Stimulated activated CD8-positive, alpha-beta memory T cell treated with anti-CD3 and anti-CD28 coated beads, Interleukin-7, amount 100 ng/mL, for 48 hours (primary cell): ENCODE results near the gene ICE2.
A peak's percentile ranks its signal among the peaks of the same experiment; 100 is the strongest.

Source experiments
- DNase-seq, 2 donors: peaks; one replicate each; pipeline ENCODE4 v3.0.0-alpha.2; 2020; ENCODE audit warnings: low read depth in 1 of 2; ENCODE audit errors: extremely low read depth in 1 of 2

The ICE2 gene

DNA sequence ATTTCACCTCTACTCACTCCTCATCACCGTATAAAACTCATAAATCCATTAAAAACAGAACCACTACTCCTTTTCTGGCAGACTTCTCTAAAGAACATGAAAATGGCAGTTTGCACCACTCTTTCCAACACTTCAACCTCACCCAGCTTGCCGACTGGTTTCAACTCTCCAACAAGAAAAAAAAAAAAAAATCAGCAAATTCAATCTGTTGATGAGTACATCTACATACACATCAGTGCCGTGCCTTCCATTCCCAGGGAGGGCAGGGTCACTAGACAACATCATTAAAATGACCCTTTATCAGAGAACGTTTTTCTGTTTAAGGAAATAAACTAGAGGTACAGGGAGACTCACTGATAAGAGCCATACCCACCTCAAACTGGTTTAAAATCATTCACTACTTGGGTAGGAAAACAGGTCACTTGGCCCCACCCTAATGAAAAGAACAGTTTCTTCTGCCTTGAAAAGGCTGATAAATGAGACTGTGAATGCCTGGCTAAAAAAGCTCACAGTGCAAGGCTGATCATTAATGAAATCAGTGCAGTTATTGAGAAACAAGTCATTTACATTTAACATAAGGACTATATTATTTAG, 87.1 kb downstream of the ICE2 start:
- DNase-seq = no peak

DNA sequence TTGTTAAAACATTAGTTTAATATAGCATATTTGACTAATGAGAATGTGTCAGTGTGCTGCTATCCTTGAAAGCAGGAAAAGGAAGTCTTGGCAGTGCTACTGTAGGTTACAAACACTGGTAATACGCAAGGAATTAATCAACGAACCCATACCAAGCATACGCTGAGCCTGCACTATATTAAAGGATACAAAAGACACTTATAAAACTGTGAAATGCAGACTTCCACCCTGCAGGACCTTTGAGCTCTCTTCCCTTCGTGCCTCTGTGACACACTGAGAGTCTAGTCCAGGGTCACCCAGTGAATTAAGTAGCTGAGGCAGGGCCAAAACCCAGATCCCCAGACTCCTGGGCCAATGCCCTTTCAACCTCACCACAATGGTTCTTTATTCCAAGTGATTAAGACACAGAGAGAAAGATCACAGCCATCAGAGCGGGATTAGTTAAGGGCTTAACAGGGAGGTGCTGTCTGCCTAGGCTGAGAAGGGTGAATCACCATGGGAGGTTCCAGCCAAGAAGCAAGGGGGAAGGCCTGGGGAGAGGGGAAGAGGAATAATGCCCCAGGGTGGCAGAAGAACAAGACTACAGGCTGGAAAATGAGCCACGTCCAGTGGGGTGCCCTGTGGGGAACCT, 88.0 kb downstream of the ICE2 start:
- no peak for DNase-seq

- no peak for DNase-seq
Observed at GRCh38 chr15:60390231-60390630, 88.7 kb downstream of the ICE2 start.

GRCh38 chr15:60389261-60390077, 89.5 kb downstream of the ICE2 start:
- DNase-seq = peak in 1 of 2 donors; percentile 22

GRCh38 chr15:60387321-60387720, 91.6 kb downstream of the ICE2 start:
- no peak for DNase-seq

DNA sequence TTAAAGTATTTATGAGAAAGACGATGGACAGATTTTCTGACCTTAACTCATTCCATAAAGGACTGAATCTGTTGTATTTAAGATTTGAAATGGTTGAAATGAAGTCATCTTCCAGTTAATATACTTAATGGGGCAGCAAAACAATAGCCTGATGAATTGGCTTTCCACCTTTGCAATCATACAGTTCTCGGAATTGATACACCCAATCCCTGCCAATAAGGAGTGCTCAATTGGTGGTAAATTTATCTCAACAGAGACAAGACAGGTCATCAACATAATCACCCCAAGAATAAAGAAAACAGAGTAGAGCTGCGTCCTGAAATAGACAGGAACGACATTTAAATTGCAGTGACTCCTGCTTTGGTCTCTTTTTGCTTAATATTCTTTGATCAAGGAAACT, 92.3 kb downstream of the ICE2 start:
- no peak for DNase-seq

DNA sequence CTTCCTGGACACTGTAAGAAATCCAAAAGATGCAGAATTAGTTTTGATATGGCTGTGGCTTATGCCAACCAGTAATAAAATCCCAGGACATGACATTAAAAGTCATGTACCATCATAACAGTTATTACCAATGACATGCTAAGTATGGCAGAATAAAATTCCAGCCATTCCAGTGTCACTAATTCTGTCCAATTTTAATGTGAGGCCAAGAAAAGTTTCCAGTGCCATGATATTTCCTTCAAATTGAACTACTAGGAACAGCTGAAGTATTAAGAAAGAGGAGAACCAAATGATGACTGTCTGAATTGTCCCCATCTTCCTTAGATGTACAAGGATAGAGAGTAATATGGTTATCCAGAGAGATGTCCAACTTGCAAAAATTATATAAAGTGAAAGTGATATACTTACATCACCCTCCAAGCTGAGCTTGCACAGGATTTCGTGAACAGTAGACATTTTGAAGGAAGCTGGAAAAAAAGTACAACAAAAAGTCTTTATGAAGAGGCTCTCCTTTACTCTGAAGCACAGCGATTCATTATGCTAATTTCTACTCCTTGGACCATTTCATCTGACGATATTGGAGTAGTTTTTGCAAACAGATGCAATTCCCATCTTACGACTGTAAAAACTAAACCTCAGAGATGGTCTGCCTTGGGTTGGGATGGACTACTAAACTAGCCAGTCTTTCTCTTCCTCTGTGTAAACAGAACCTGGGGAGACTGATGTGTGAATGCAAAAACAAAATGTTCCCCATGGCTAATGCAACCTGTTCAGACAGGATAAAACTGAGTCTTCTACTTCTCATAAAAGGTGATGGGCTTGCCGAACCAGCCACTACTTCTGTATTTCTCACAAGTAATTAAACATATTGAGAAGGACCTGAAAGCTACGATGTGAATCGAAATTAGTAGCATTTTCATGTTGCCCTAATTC, 93.1 kb downstream of the ICE2 start:
- no peak for DNase-seq

DNA sequence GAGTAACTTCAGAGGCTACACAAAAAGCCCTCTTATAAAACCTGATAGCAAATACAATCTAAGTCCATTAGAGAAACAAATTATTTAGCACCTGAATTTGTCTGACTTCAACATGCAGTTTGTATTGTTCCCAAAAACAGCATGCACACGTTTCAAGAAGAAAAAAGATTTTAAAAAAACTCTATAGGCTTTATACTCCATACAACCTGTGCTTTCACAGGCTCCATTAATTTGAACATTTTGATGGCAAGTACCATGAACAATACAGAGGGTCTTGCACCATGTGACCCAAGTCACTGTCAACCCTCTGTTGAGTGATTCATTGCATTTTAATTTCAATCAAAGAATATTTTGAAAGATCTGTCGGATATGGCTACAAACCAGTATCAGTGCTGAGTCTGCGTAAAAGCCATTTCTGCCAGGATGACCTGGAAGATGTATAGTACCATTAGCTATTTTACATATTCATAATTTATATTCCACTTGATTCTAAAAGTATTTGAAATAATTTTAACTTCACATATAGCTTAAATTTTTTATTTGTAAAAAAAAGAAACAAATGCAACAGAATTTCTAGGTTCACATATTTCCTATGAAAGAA, 94.3 kb downstream of the ICE2 start:
- no peak for DNase-seq

- DNase-seq = no peak
Observed at GRCh38 chr15:60384053-60384452, 94.9 kb downstream of the ICE2 start.

DNA sequence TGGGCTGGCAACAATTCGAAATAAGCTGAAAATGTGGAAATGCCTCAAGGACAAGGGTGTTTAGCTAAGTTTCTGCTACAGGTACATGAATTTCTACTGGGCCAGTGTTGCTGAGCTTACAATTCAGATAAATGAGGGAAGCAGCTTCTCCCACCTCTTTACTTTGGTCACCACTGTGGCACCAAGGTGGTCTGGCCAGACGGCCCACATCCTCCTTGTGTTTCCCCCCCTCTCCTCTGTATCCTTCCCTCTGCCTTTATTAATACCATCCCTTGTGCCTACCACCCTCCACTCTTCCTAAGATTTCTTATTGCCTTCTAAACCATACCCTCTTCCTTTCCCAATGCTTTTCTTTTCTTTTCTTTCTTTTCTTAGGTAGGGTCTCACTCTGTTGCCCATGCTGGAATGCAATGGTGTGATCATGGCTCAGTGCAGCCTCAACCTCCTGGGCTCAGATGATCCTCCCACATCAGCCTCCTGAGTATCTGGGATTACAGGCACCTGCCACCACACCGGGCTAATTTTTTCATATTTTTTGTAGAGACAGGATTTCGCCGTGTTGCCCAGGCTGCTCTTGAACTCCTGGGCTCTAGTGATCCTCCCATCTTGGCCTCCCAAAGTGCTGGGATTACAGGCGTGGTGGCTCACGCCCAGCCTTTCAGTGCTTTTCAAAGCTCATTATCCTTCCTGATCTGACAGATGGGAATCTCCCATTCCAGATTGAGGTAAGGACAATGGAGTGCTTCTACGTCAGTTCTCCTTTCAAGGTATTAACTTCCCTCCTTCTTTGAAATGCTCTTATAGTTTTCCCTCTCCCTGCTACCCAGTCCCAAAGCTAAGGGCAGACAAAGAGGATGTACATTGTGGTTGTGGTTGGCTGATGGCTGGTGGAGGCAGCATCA, 95.9 kb downstream of the ICE2 start:
- no peak for DNase-seq

- DNase-seq = no peak
Observed at GRCh38 chr15:60381148-60381788, 97.7 kb downstream of the ICE2 start.

GRCh38 chr15:60379525-60380274, 99.2 kb downstream of the ICE2 start:
- no peak for DNase-seq

GRCh38 chr15:60379185-60379524, 99.8 kb downstream of the ICE2 start:
- no peak for DNase-seq

DNA sequence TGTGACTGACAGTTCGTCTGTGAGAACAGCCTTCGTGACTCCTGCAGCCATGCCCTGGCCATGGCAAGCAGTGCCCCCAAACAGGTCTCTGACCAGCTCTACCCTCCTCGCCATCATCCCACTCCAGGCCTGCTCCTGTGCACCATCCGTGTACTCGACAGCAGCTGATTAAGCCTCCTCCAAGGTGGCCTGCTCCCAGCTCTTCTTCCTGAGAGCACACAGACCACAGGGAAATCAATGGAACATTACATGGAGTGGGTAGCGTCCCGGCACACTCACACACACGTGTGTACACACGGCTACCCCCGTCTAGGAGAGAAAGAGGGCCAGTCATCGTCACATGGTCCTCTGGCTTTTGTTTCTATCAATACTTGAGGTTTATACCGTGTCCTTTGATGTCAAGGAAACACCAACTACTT, 102.3 kb downstream of the ICE2 start:
- DNase-seq = no peak

DNA sequence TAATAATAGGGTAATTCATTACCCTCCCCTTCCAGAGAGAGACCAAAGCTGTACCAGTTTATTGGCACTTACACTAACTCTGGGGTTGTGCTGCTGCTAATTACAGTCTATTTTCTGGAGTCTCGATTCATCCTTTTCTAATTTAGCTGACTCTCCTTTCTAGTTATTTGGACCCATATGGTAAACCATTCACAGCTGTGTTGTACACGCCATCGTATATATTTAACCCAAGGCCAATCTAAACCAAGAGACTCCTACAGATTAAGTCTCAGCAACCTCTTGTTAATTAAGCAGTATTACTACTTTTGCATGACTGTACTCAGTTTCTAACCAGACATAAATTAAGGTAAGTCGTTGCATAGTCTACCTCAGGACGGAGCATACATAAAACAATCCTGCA, 103.6 kb downstream of the ICE2 start:
- no peak for DNase-seq

DNA sequence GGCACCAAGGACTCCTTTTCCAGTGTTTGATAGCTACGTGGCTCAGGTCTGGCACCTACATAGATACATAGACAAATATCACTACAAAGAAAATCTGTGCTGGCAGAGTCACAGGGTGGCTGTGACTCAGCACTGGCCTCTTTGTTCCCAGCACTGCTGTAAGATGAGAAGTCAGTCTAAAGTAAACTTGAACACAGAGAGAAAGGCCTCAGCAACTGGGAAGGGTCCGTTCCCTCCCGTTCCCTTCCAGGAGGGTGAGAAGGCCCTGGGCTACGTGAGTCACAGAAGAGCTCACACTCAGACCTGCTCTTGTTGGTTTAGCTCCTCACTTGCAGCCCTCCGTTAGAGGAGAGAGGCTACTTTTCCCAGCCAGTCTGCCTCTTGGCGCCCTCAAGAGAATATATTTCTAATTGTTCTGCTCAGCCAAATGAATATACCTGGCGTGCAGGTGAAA, 104.3 kb downstream of the ICE2 start:
- no peak for DNase-seq

DNA sequence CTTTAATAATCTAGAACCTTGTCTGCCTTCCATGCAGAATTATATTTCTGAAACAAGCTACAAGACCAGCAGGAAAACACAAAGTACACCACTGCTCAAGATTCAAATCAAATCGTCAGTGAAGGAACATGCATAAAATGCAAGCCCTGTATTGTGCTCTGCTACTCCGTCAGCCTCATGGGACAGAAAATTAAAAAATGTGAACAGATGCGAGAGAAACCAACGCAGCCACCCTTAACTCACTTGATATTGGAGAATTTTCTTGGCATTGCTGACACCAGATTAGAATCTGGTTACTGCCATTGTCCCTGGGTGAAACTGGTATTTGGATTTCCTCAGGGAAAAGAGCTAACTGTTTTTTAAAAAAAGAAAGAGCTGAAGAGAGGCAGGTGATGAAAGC, 104.7 kb downstream of the ICE2 start:
- DNase-seq = no peak

DNA sequence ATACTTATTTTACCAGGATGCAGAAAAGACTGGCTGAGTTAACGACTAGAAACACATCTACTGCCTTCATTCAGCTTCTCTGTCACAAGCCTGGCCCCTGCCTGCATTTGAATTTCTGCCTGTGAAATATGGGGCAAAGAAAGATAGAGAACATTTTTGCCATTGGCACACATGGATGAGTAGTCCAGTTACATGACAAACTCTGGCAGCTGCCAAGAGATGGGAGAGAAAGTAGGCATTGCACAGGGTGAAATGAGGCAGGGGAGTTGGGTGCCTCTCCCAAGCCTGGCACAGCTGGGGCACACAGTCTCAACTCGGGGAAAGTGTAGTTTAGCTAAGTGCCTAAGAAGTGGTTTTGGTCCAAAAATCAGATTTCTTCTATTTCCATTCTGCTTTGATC, 105.2 kb downstream of the ICE2 start:
- DNase-seq = no peak
